Mesodermal cell (in vitro differentiated cells): ENCODE results near the gene SKAP1.

ENCODE experiments used
- H3K27ac ChIP-seq: 2 replicates; pipeline ENCODE4 v1.7.0; 2013; ENCODE audit warnings: mild to moderate bottlenecking, low read depth, low read length, moderate library complexity; ENCODE audit not compliant: severe bottlenecking
- H3K36me3 ChIP-seq: 2 replicates; pipeline ENCODE4 v1.7.1; 2013; ENCODE audit warnings: mild to moderate bottlenecking, low read length, moderate library complexity; ENCODE audit not compliant: control insufficient read depth, insufficient read depth
- H3K4me1 ChIP-seq: one replicate; pipeline ENCODE4 v1.7.1; 2013; ENCODE audit warnings: mild to moderate bottlenecking, low read length; ENCODE audit not compliant: insufficient read depth, control insufficient read depth, poor library complexity, severe bottlenecking
- H3K4me3 ChIP-seq: 2 replicates; pipeline ENCODE4 v1.7.0; 2013; ENCODE audit warnings: low read length, control low read depth, mild to moderate bottlenecking; ENCODE audit not compliant: insufficient read depth, poor library complexity, severe bottlenecking; ENCODE audit errors: extremely low read depth
- H3K9me3 ChIP-seq: 2 replicates; pipeline ENCODE4 v1.7.1; 2013; ENCODE audit warnings: mild to moderate bottlenecking, low read length, moderate library complexity; ENCODE audit not compliant: control insufficient read depth
- WGBS, 2 experiments: methylation state at CpG; one replicate each; pipeline ENCODE4 v1.1.5; 2013; ENCODE audit warnings: missing lambda C conversion rate in 2 of 2; ENCODE audit not compliant: insufficient coverage in 2 of 2; 5-methylcytosine and 5-hydroxymethylcytosine counted together

Gene SKAP1

DNA sequence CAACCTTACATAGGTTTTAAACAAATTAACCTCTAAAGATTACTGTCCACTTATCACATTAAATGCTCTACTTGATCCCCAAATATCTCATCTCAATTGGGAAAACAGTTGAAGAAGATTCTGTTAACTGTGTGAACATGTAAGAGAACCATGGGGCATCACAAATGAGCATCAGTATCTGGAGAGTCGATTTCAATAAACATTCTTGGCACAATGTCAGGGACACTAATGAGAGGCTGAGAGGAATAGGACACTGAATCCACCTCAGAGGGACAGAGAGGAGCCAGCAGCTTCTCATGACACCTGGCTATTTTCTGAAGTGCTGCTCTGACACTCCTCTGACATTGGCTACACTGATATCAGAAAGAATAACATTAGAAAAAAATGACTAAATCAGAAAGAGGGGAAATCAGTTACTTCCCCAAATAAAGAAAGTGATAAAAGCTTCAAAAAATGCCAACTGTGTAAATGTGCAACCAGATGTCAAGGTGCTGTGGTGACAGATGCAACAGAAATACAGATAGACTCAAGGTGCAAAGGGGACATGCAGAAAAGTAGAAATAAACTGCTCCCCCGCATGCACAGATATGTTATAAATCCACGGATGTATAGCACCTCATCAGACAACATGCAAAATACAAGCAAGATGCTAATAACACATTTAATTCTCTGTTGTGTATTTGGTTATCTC lies 255.0 kb downstream of the SKAP1 start:
- Histone ChIP-seq H3K4me3 (no peak overlapping the region), H3K4me1 (no peaks in the 10 kb centered on the region), H3K9me3 (no peaks in the 10 kb centered on the region), H3K27ac (no peak overlapping the region), H3K36me3 (no peaks in the 10 kb centered on the region)
- WGBS, 2 experiments: 92% methylated on average over 1 of the region's 3 CpGs; no CpG with 5 or more reads in 1 of the 2 experiments

DNA sequence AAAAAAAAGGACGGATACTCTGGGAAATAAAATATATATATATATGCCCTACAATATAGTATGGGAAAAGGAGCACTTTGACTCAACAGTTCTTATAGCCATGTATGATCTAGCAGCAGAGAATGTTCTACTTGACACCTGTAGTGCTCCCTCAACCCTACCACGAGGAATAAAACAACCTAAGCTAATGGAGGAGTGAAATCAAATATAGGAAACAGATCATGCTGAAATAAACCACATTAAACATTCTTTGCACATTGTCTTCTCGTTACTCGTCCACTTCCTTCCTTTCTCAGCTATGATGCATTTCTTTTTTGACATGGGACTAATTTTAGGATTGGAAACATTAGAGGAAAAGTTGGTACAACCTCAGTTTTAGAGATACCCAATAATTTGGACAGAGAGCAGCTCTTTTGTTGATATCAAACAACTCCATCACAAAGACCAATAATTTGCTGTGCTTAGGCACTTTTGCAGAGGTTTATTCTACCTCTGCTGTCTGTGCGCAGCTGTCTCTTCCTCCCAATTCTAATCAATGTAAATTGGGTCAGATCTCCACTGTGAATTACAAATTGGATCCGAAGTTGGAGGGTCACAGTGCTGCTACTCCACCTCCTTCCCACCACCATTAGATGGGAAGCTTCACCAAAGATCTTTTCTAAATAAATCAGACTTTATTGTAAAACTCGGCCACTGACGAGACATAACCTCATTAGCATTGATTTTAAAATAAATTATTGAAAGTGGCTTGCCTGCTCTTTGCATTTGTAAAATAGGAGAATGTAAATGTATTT lies 256.6 kb downstream of the SKAP1 start:
- H3K27ac ChIP-seq: no peak overlapping the region
- H3K4me1 ChIP-seq: no peaks in the 10 kb centered on the region
- H3K36me3 ChIP-seq: no peaks in the 10 kb centered on the region
- H3K4me3 ChIP-seq: no peak overlapping the region
- WGBS, 2 experiments: 76 to 100% methylated on average over 1 to 2 of the region's 8 CpGs
- no peaks in the 10 kb centered on the region for H3K9me3 ChIP-seq

GRCh38 chr17:48169926-48170325 lies 260.1 kb downstream of the SKAP1 start:
- Histone ChIP-seq H3K36me3 (no peaks in the 10 kb centered on the region), H3K27ac (no peak overlapping the region), H3K9me3 (no peaks in the 10 kb centered on the region), H3K4me3 (no peak overlapping the region), H3K4me1 (no peaks in the 10 kb centered on the region)
- WGBS, 2 experiments: no CpG with 5 or more reads among the region's 1 CpG

DNA sequence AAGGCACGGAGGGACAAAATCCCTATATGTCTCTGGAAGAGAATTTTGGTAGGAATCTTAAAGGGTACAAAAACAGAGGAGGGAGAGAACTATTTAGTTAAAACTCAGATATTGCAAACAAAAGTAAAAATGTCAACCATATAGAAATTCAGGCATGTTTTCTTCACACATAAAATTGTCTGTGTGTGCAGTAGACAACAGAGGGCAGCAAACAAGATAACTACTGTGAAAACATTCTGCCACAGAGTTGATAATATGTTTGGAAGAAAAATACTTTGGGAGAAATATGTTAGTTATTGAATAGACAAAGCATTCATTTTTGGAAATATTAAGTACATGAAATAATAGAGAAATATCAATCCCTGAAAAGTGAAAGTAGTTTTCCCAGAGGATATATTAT lies 266.2 kb downstream of the SKAP1 start:
- no CpG with 5 or more reads among the region's 1 CpG for WGBS, 2 experiments

DNA sequence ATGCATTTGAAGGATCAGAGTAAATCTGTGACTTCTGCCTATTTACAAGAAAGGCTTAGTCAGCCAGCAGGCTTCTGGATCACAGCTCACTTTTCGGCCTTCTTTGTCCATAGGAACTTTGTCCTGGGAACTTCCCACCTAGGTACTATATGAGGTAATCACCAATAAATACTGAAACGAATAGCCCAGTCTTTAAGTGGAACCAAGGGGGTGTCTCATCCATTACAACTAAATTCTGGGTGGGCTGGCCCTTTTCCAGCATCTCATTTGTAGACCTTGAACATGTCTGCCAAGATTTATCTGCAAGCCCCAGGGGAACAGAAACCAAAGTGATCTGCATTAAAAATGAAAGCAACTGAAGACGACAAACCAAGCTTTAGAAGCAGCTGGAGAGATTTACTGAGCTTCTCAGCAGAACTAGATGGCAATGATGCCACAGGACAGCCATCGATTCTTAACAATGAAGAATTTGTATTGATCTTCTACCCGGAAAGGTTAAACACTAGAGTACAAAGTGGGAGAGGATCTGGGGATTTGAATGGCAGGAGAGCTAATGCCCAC lies 267.0 kb downstream of the SKAP1 start:
- Histone ChIP-seq H3K9me3 (no peaks in the 10 kb centered on the region), H3K4me1 (no peaks in the 10 kb centered on the region), H3K36me3 (no peaks in the 10 kb centered on the region), H3K27ac (no peak overlapping the region), H3K4me3 (no peak overlapping the region)
- 63 to 74% methylated on average over 2 to 3 of the region's 5 CpGs for WGBS, 2 experiments

More for the DNA sequence above, 266.2 kb downstream of the SKAP1 start:
- no peaks in the 10 kb centered on the region for H3K36me3 ChIP-seq
- H3K27ac ChIP-seq: no peak overlapping the region
- no peaks in the 10 kb centered on the region for H3K4me1 ChIP-seq
- H3K4me3 ChIP-seq: no peak overlapping the region
- no peaks in the 10 kb centered on the region for H3K9me3 ChIP-seq

DNA sequence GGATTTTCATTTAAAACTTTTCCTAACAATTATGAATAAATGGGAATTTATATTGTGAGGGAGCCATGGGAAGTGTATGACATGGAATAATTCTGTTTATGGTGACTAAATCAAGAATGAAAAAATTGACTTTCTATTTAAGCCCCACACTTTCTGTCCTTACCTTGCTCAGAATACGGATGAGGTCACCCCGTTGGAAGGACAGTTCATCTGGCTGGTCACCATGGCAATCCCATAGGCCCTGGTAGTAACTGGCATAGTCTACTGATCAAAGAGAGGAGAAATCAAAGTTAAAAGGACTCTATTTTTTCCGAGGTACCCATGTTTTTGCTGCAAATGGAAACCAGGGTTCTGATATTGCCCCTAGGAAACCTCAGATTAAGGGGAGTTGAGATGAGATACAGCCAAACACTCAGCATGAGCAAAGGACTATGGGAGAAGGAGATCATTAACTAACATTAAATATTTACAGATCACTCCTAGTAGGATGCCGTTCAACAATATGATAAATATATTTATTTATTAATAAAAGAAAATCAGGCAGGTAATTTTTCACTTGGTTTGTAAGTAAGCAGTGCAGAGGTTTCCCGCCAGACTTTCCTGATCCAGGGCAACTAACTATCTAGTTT lies 267.6 kb downstream of the SKAP1 start:
- no peaks in the 10 kb centered on the region for H3K4me1 ChIP-seq
- WGBS, 2 experiments: 76 to 93% methylated on average over 2 to 3 of the region's 5 CpGs
- no peaks in the 10 kb centered on the region for H3K36me3 ChIP-seq
- no peaks in the 10 kb centered on the region for H3K9me3 ChIP-seq
- H3K4me3 ChIP-seq: no peak overlapping the region
- H3K27ac ChIP-seq: no peak overlapping the region

- H3K4me3 ChIP-seq: no peak overlapping the region
- WGBS, 2 experiments: no CpG with 5 or more reads among the region's 4 CpGs
- H3K9me3 ChIP-seq: no peaks in the 10 kb centered on the region
- no peaks in the 10 kb centered on the region for H3K36me3 ChIP-seq
- peaks cover 2% of the 10 kb centered on the region for H3K4me1 ChIP-seq
- H3K27ac ChIP-seq: no peak overlapping the region
Observed at GRCh38 chr17:48161127-48161905, 268.7 kb downstream of the SKAP1 start.

GRCh38 chr17:48160177-48161081 lies 269.6 kb downstream of the SKAP1 start:
- WGBS, 2 experiments: 21 to 80% methylated on average over 1 to 2 of the region's 5 CpGs
- H3K4me1 ChIP-seq: peaks cover 4% of the 10 kb centered on the region
- H3K4me3 ChIP-seq: no peak overlapping the region
- H3K9me3 ChIP-seq: no peaks in the 10 kb centered on the region
- no peak overlapping the region for H3K27ac ChIP-seq
- H3K36me3 ChIP-seq: no peaks in the 10 kb centered on the region

GRCh38 chr17:48159232-48159631 lies 270.8 kb downstream of the SKAP1 start:
- H3K4me3 ChIP-seq: no peak overlapping the region
- no peak overlapping the region for H3K27ac ChIP-seq
- H3K36me3 ChIP-seq: no peaks in the 10 kb centered on the region
- 82 to 100% methylated on average over 2 to 3 of the region's 4 CpGs for WGBS, 2 experiments
- no peaks in the 10 kb centered on the region for H3K9me3 ChIP-seq
- peaks cover 4% of the 10 kb centered on the region for H3K4me1 ChIP-seq
